ENCODE data around the gene ZNF546.

Gene ZNF546

GRCh38 chr19:40033989-40034560 lies 37.2 kb downstream of the ZNF546 start:
- TF ChIP-seq REST (IDR thresholded peaks at IDR 0.05; ENCODE audit: insufficient read depth in 1 of 2, low read depth in 2 of 2, low read length in 2 of 2) (no peak), POLR2AphosphoS5 (IDR thresholded peaks at IDR 0.05; ENCODE audit: low read depth, low read length) (no peak), TAF1 (IDR thresholded peaks at IDR 0.05; ENCODE audit: borderline replicate concordance, insufficient read depth, low read length) (no peak), FOXP2 (optimal IDR thresholded peaks at IDR 0.05; ENCODE audit: borderline replicate concordance, extremely low read depth, extremely low read length, insufficient read depth) (no peak), SIN3A (IDR thresholded peaks at IDR 0.05; ENCODE audit: borderline replicate concordance, insufficient read depth, low read length) (no peak)

GRCh38 chr19:40035996-40036395 lies 39.1 kb downstream of the ZNF546 start:
- no peak for TF ChIP-seq REST (IDR thresholded peaks at IDR 0.05; ENCODE audit: insufficient read depth in 1 of 2, low read depth in 2 of 2, low read length in 2 of 2)
- no peak for TF ChIP-seq FOXP2 (optimal IDR thresholded peaks at IDR 0.05; ENCODE audit: borderline replicate concordance, extremely low read depth, extremely low read length, insufficient read depth)
- TF ChIP-seq POLR2AphosphoS5 (IDR thresholded peaks at IDR 0.05; ENCODE audit: low read depth, low read length): no peak

GRCh38 chr19:40053491-40053890 lies 56.6 kb downstream of the ZNF546 start:
- TF ChIP-seq POLR2AphosphoS5 (IDR thresholded peaks at IDR 0.05; ENCODE audit: low read depth, low read length) (no peak), TAF1 (IDR thresholded peaks at IDR 0.05; ENCODE audit: borderline replicate concordance, insufficient read depth, low read length) (no peak), FOXP2 (optimal IDR thresholded peaks at IDR 0.05; ENCODE audit: borderline replicate concordance, extremely low read depth, extremely low read length, insufficient read depth) (no peak), SIN3A (IDR thresholded peaks at IDR 0.05; ENCODE audit: borderline replicate concordance, insufficient read depth, low read length) (no peak), REST (IDR thresholded peaks at IDR 0.05; ENCODE audit: insufficient read depth in 1 of 2, low read depth in 2 of 2, low read length in 2 of 2) (no peak)

GRCh38 chr19:40054632-40055031 lies 57.8 kb downstream of the ZNF546 start:
- TF ChIP-seq REST (IDR thresholded peaks at IDR 0.05; ENCODE audit: insufficient read depth in 1 of 2, low read depth in 2 of 2, low read length in 2 of 2): no peak
- no peak for TF ChIP-seq POLR2AphosphoS5 (IDR thresholded peaks at IDR 0.05; ENCODE audit: low read depth, low read length)
- TF ChIP-seq FOXP2 (optimal IDR thresholded peaks at IDR 0.05; ENCODE audit: borderline replicate concordance, extremely low read depth, extremely low read length, insufficient read depth): no peak
- TF ChIP-seq TAF1 (IDR thresholded peaks at IDR 0.05; ENCODE audit: borderline replicate concordance, insufficient read depth, low read length): no peak
- no peak for TF ChIP-seq SIN3A (IDR thresholded peaks at IDR 0.05; ENCODE audit: borderline replicate concordance, insufficient read depth, low read length)

- TF ChIP-seq TAF1 (IDR thresholded peaks at IDR 0.05; ENCODE audit: borderline replicate concordance, insufficient read depth, low read length): no peak
- no peak for TF ChIP-seq POLR2AphosphoS5 (IDR thresholded peaks at IDR 0.05; ENCODE audit: low read depth, low read length)
- TF ChIP-seq REST (IDR thresholded peaks at IDR 0.05; ENCODE audit: insufficient read depth in 1 of 2, low read depth in 2 of 2, low read length in 2 of 2): no peak
Observed at GRCh38 chr19:40055049-40055448, 58.2 kb downstream of the ZNF546 start.

Measured in PFSK-1 (cell line).